ENCODE measurements around the gene CELA3A.
"Not testable (repeated sequence)": the region's sequence is repeated elsewhere in the genome, so short reads cannot be mapped to it uniquely, and the experiment has no call there.

CELA3A gene

GRCh38 chr1:22021061-22021460 is 19.6 kb downstream of the CELA3A start:
- DNase-seq: no peak

- peak; percentile 77 for DNase-seq
These were observed 23.3 kb downstream of the CELA3A start for GRCh38 chr1:22024485-22025367.

- DNase-seq: peak; percentile 92
These were observed 24.1 kb downstream of the CELA3A start for GRCh38 chr1:22025368-22026155.

- no peak for DNase-seq
These were observed 25.4 kb downstream of the CELA3A start for GRCh38 chr1:22026924-22027289.

GRCh38 chr1:22030057-22030456 is 28.6 kb downstream of the CELA3A start:
- DNase-seq: no peak

GRCh38 chr1:22030473-22030872 is 29.0 kb downstream of the CELA3A start:
- DNase-seq: no peak

- DNase-seq: no peak
These were observed 29.9 kb downstream of the CELA3A start for GRCh38 chr1:22031214-22031962.

- DNase-seq: not testable (repeated sequence)
These were observed 33.4 kb downstream of the CELA3A start for GRCh38 chr1:22034834-22035233.

- DNase-seq: no peak
These were observed 36.1 kb downstream of the CELA3A start for GRCh38 chr1:22037520-22037919.

GRCh38 chr1:22038036-22038435 is 36.6 kb downstream of the CELA3A start:
- no peak for DNase-seq

GRCh38 chr1:22039594-22040285 is 38.3 kb downstream of the CELA3A start:
- peak; percentile 83 for DNase-seq

- DNase-seq: no peak
These were observed 38.8 kb downstream of the CELA3A start for GRCh38 chr1:22040286-22040623.

- DNase-seq: no peak
These were observed 40.0 kb downstream of the CELA3A start for GRCh38 chr1:22041505-22041904.

- DNase-seq: no peak
These were observed 41.8 kb downstream of the CELA3A start for GRCh38 chr1:22043198-22043769.

GRCh38 chr1:22044690-22045420 is 43.4 kb downstream of the CELA3A start:
- no peak for DNase-seq

GRCh38 chr1:22045604-22046228 is 44.3 kb downstream of the CELA3A start:
- no peak for DNase-seq

GRCh38 chr1:22048351-22049192 is 47.1 kb downstream of the CELA3A start:
- DNase-seq: peak; percentile 57

GRCh38 chr1:22050330-22050729 is 48.9 kb downstream of the CELA3A start:
- no peak for DNase-seq

GRCh38 chr1:22051607-22052114 is 50.2 kb downstream of the CELA3A start:
- no peak for DNase-seq

All from stimulated activated naive CD4-positive, alpha-beta T cell treated with Interleukin-2 at 50 U/mL for 16 hours (primary cell).